HCT116 (cell line): ENCODE data around the gene ABCE1. TPM values are rescaled to one million over a fixed set of nuclear protein-coding genes. Genes with fewer than 3 reads are reported as not detected.

Source experiments
- ATAC-seq: fragments of 200-7000 bp; cut with Tn5 transposase; 2 replicates; pipeline ENCODE4 v1.9.1; 2020; ENCODE audit warnings: mild to moderate bottlenecking, moderate library complexity
- BruUV-seq: library from RNA; stranded (reverse); fragments of 400-500 nt; replicated peaks from 2 replicates; lab custom pipeline; 2021; lab: Mats Ljungman, UMichigan
- CTCF ChIA-PET: fragments of 300-600 bp; sonication (Branson Sonifier 250); formaldehyde crosslinking; loops from one replicate; lab custom pipeline; 2021; ENCODE audit warnings: antibody characterized with exemption; lab: Charles Lee
- POLR2A ChIA-PET: fragments of 300-600, 350-600 bp; sonication (Branson Sonifier 250); formaldehyde crosslinking; loops from one replicate; lab custom pipeline; 2021; ENCODE audit warnings: antibody characterized with exemption; lab: Charles Lee
- RAD21 ChIA-PET, 2 experiments: fragments of 300-600 bp; sonication (Branson Sonifier 250); formaldehyde crosslinking; loops; one replicate each; lab custom pipeline; 2023; ENCODE audit warnings: low total read pairs in 2 of 2; ENCODE audit not compliant: uncharacterized antibody in 2 of 2, unreplicated experiment in 2 of 2, low non-redundant PET in 1 of 2; lab: Charles Lee
- DNase-seq: peaks from one replicate; pipeline ENCODE4 v3.0.0-alpha.2; 2010; ENCODE audit warnings: low read depth, low spot score
- H2AFZ ChIP-seq: fragments of 200-600 bp; shearing (Covaris generic), sonication (generic); 2 replicates; pipeline ENCODE4 v1.6.1; 2017; ENCODE audit warnings: low read depth, mixed run types, mixed read lengths, antibody characterized with exemption, low read length; ENCODE audit not compliant: poor library complexity, severe bottlenecking
- H3K27ac ChIP-seq: 2 replicates; pipeline ENCODE4 v1.5.1; 2012; ENCODE audit warnings: low read depth, low read length
- H3K27me3 ChIP-seq: fragments of 200-600 bp; sonication (generic); 2 replicates; pipeline ENCODE4 v1.6.1; 2016; ENCODE audit warnings: mixed run types, low read length, mixed read lengths; ENCODE audit not compliant: insufficient read depth
- H3K36me3 ChIP-seq, 2 experiments: fragments of 200-500 bp in 1 of 2; fragments of 200-600 bp in 1 of 2; sonication (Bioruptor generic) in 1 of 2; sonication (generic) in 1 of 2; 2 replicates each; pipeline versions ENCODE4 v1.5.1 to v1.6.1; 2014 to 2016; ENCODE audit warnings: low read length in 2 of 2, inconsistent platforms in 1 of 2, mixed read lengths in 1 of 2, mixed run types in 1 of 2; ENCODE audit not compliant: insufficient read depth in 2 of 2, control insufficient read depth in 1 of 2
- H3K4me1 ChIP-seq, 2 experiments: fragments of 200-600 bp in 1 of 2; sonication (generic) in 1 of 2; 2 replicates each; pipeline versions ENCODE4 v1.5.1 to v1.6.1; 2012 to 2017; ENCODE audit warnings: low read length in 2 of 2, inconsistent platforms in 1 of 2, mild to moderate bottlenecking in 1 of 2, mixed read lengths in 1 of 2, mixed run types in 1 of 2, moderate library complexity in 1 of 2; ENCODE audit not compliant: insufficient read depth in 2 of 2, control insufficient read depth in 1 of 2
- H3K4me2 ChIP-seq: fragments of 200-600 bp; sonication (generic); 2 replicates; pipeline ENCODE4 v1.6.1; 2017; ENCODE audit warnings: mixed run types, low read length, mixed read lengths
- H3K4me3 ChIP-seq, 2 experiments: fragments of 200-600 bp in 1 of 2; sonication (generic) in 1 of 2; replicated peaks in 1 of 2; 2 replicates each; pipeline ENCODE4 v1.5.1; 2011 to 2016; ENCODE audit warnings: low read length in 2 of 2, control low read depth in 1 of 2, low read depth in 1 of 2, mild to moderate bottlenecking in 1 of 2, mixed read lengths in 1 of 2, mixed run types in 1 of 2
- H3K79me2 ChIP-seq: fragments of 200-600 bp; sonication (generic); 2 replicates; pipeline ENCODE4 v1.6.1; 2017; ENCODE audit warnings: mild to moderate bottlenecking, mixed run types, low read length, moderate library complexity, mixed read lengths; ENCODE audit not compliant: insufficient read depth
- H3K9ac ChIP-seq: fragments of 200-600 bp; sonication (generic); 2 replicates; pipeline ENCODE4 v1.6.1; 2016; ENCODE audit warnings: low read length, mixed read lengths
- H3K9me2 ChIP-seq: fragments of 200-600 bp; sonication (generic), shearing (Covaris generic); 2 replicates; pipeline ENCODE4 v1.6.1; 2017; ENCODE audit warnings: mixed run types, mild to moderate bottlenecking, moderate library complexity; ENCODE audit not compliant: insufficient read depth
- H3K9me3 ChIP-seq, 2 experiments: fragments of 200-500 bp in 1 of 2; fragments of 200-600 bp in 1 of 2; sonication (Bioruptor generic) in 1 of 2; sonication (generic) in 1 of 2; 2 replicates each; pipeline ENCODE4 v1.6.1; 2014 to 2017; ENCODE audit warnings: low read length in 2 of 2, mixed read lengths in 2 of 2, inconsistent platforms in 1 of 2, low read depth in 1 of 2, mild to moderate bottlenecking in 1 of 2, mixed run types in 1 of 2, moderate library complexity in 1 of 2; ENCODE audit not compliant: control insufficient read depth in 1 of 2, insufficient read depth in 1 of 2
- H4K20me1 ChIP-seq: fragments of 200-600 bp; sonication (generic), shearing (Covaris generic); 2 replicates; pipeline ENCODE4 v1.6.1; 2017; ENCODE audit warnings: mixed run types, mild to moderate bottlenecking, moderate library complexity; ENCODE audit not compliant: insufficient read depth
- CBX3 ChIP-seq: IDR thresholded peaks from 2 replicates; pipeline ENCODE4 v1.6.1; 2012; ENCODE audit warnings: low read depth
- EGR1 ChIP-seq: IDR thresholded peaks from 2 replicates; pipeline ENCODE4 v1.6.1; 2012; ENCODE audit warnings: low read depth
- EZH2 ChIP-seq: fragments of 200-600 bp; sonication (generic); IDR thresholded peaks from 2 replicates; pipeline ENCODE4 v1.6.1; 2017; ENCODE audit warnings: antibody characterized with exemption, mixed run types
- POLR2AphosphoS5 ChIP-seq: IDR thresholded peaks from 2 replicates; pipeline ENCODE4 v1.6.1; 2011; ENCODE audit warnings: mild to moderate bottlenecking, low read depth, low read length, moderate library complexity
- SIN3A ChIP-seq: IDR thresholded peaks from 2 replicates; pipeline ENCODE4 v1.6.1; 2012; ENCODE audit warnings: low read depth
- SRF ChIP-seq: IDR thresholded peaks from 2 replicates; pipeline ENCODE4 v1.6.1; 2012; ENCODE audit warnings: low read depth
- intact Hi-C: fragments of 100-400 bp; cut with micrococcal nuclease; formaldehyde crosslinking; loops from 2 replicates; pipeline ENCODE4 v1.10.0; 2022
- total RNA-seq: library from RNA; stranded (reverse); gene quantifications from one replicate; pipeline ENCODE4 v1.2.1, GENCODE V29; 2021; ENCODE audit not compliant: unreplicated experiment

The ABCE1 gene
- total RNA-seq, 1 experiment from 2014 or later = 145 TPM

DNA sequence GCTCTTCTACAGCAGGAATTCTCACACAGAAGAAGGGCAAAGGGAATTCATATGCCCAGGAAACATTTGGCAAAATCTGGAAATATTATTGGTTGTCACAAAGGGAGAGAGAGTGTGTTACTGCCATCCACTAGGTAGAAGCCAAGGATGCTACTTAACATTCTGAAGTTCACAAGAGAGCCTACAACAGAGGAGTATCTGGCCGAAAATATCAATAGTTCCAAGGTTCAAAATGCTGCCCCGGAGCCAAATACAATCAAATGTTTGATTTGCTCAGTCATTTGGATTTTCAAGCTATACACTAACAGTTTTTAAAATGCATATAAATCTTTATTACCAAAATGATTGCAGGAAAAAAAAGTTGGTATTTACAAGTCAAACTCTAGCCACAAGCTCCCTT, 63.4 kb downstream of the ABCE1 start:
- RAD21 ChIA-PET = no interaction called here
- BruUV-seq = no TSS peak
- peaks cover 3% of the 10 kb centered on the region; the same call in 1 of the 2 replicates for H4K20me1 ChIP-seq
- intact Hi-C loops = no loop called here
- no peaks in the 10 kb centered on the region for H3K4me1 ChIP-seq
- TF ChIP-seq EZH2 (no peak), CBX3 (no peak), EGR1 (no peak), SRF (no peak)
- TF ChIP-seq, all 23 proteins: peak for 0
- Histone ChIP-seq H3K36me3 (peaks cover 9 to 22% of the 10 kb centered on the region in 2 experiments; a peak in 3 of 4 replicates), H3K9ac (no peak overlapping the region), H2AFZ (no peak overlapping the region), H3K9me2 (no peaks in the 10 kb centered on the region), H3K4me2 (no peak overlapping the region), H3K9me3 (no peaks in the 10 kb centered on the region), H3K27ac (no peak overlapping the region), H3K4me3 (no peak overlapping the region), H3K27me3 (no peaks in the 10 kb centered on the region), H3K79me2 (peaks cover 66% of the 10 kb centered on the region)
- CTCF ChIA-PET = no interaction called here
- DNase-seq = no peak
- POLR2A ChIA-PET = no interaction called here
- ATAC-seq = no peak

DNA sequence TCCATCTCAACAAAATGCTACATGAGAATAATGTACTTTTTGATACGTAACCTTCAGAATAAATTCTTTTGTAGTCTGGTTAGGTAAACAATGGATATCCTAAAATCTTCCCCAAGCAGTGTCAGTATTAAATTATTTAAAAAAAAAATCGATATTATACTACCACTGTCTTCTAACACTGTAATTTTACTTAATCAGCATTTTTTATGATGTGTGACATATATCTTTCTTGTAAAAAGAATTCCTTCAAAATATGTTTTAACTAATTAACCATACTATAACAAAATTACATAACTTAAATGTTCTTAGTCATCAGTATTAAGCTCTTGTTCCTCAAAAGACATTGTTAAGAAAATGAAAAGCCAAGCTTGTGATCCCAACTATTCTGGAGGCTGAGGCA, 69.8 kb downstream of the ABCE1 start:
- TF ChIP-seq POLR2AphosphoS5 = no peak
- no peak for TF ChIP-seq SIN3A
- H3K36me3 ChIP-seq = peaks cover 20 to 22% of the 10 kb centered on the region in 2 experiments; a peak in 3 of 4 replicates
- RAD21 ChIA-PET = no interaction called here

More for the DNA sequence above, 69.8 kb downstream of the ABCE1 start:
- 0 out of 2 replicates have a peak, but pooled peaks cover 9% of the 10 kb centered on the region for H4K20me1 ChIP-seq
- no peak overlapping the region for H3K9ac ChIP-seq
- H3K9me2 ChIP-seq = no peaks in the 10 kb centered on the region
- BruUV-seq = no TSS peak
- no peak for DNase-seq
- no peak overlapping the region for H3K4me3 ChIP-seq
- H3K4me1 ChIP-seq = no peaks in the 10 kb centered on the region
- POLR2A ChIA-PET = no interaction called here
- no peaks in the 10 kb centered on the region for H3K9me3 ChIP-seq
- no peak overlapping the region for H2AFZ ChIP-seq
- intact Hi-C loops = no loop called here
- H3K27ac ChIP-seq = no peak overlapping the region
- H3K4me2 ChIP-seq = no peak overlapping the region
- CTCF ChIA-PET = interaction anchor here (0.9 kb wide), 1 partner anchor 13 kb away, joined by 3 read pairs; no protein-coding TSS in a partner anchor
- H3K27me3 ChIP-seq = no peaks in the 10 kb centered on the region
- peaks cover 74% of the 10 kb centered on the region for H3K79me2 ChIP-seq
- ATAC-seq = no peak
